MM.1S (cell line): ENCODE results near the gene PPP1R12A.

Experiments used
- CTCF ChIP-seq: fragments of 300-600 bp; sonication (generic); IDR thresholded peaks from 2 replicates; pipeline ENCODE4 v1.5.1; 2016; ENCODE audit warnings: antibody characterized with exemption, low read length, mixed read lengths
- EZH2 ChIP-seq: fragments of 300-600 bp; sonication (generic); optimal IDR thresholded peaks from 2 replicates; pipeline ENCODE3; 2017; ENCODE audit warnings: low read depth, mild to moderate bottlenecking, antibody characterized with exemption, low read length, mixed read lengths
- EZH2phosphoT487 ChIP-seq: fragments of 300-600 bp; sonication (generic); IDR thresholded peaks from 2 replicates; pipeline ENCODE4 v1.6.1; 2018; ENCODE audit warnings: antibody characterized with exemption, low read length

- TF ChIP-seq EZH2, result no peak
- no peak for TF ChIP-seq CTCF
- no peak for TF ChIP-seq EZH2phosphoT487
Observed at GRCh38 chr12:79826267-79827128, 108.4 kb downstream of the PPP1R12A start.
